Heart left ventricle (tissue), 13 donors: Measurements from ENCODE around the gene ADCY7.

ENCODE experiments used
- CTCF ChIP-seq, 12 donors: fragments of 200-600 bp; sonication (generic) in 4 of 12; IDR thresholded peaks; one replicate each; pipeline versions ENCODE4 v1.5.0 to v1.8.0; 2018 to 2022; ENCODE audit warnings: antibody characterized with exemption in 12 of 12, mild to moderate bottlenecking in 5 of 12
- POLR2A ChIP-seq, 2 donors: fragments of 450-650 bp; IDR thresholded peaks; one replicate each; pipeline ENCODE4 v1.6.1; 2017; ENCODE audit warnings: antibody characterized with exemption in 2 of 2, mild to moderate bottlenecking in 2 of 2, moderate library complexity in 2 of 2
- donor health status: ischemic (EF 13 %, LVEDD 7.1; RV severe dilation, severe dysfunction).
- donor health status: DM: no; HTN: yes; CAD: no.
- donor health status: DM: no; HTN: no; CAD: no.
- donor health status: ischemic (EF 25% LVEDD 6.9; RV normal size, moderate dysfunction).
- donor health status: ischemic (EF 25% LVEDD 5.7; RV mildly dilated, moderate dysfunction).
- donor health status: ischemic (EF 35%, LVEDD 5.7; RV mildly dilated, moderate dysfunction).
- donor health status: nonischemic (EF 11% LVEDD 7.7; RV severe dilation, severe dysfunction).
- donor health status: DM: yes; HTN: yes; CAD: no.
- donor health status: PGD.
- donor health status: ischemic (EF 29% LVEDD 5.4; RV normal size, mild dysfunction).
- donor health status: nonischemic (EF 23%, LVEDD 6.1; RV moderate dilation, normal function).

- TF ChIP-seq CTCF (IDR thresholded peaks at IDR 0.05) (no peak), POLR2A (IDR thresholded peaks at IDR 0.05) (no peak)
Observed at GRCh38 chr16:50275098-50275415, 8.7 kb downstream of the ADCY7 start.
